GM23338 (cell line): Measurements from ENCODE around the gene FAM89A.

Source experiments
- CREB1 ChIP-seq: fragments of 250-450 bp; sonication (Bioruptor Pico); IDR thresholded peaks from 2 replicates; pipeline ENCODE4 v1.5.0; 2020; ENCODE audit warnings: low read depth, mild to moderate bottlenecking, moderate library complexity
- CTCF ChIP-seq, 2 experiments: fragments of 200-600 bp in 1 of 2; sonication (generic) in 1 of 2; conservative IDR thresholded peaks; 2 replicates each; pipeline versions ENCODE4 v1.5.1 to v1.6.1; 2016 to 2017; ENCODE audit warnings: antibody characterized with exemption in 2 of 2, low read depth in 2 of 2, mild to moderate bottlenecking in 2 of 2, moderate library complexity in 1 of 2
- EZH2 ChIP-seq: fragments of 200-600 bp; sonication (generic); IDR thresholded peaks from one replicate; pipeline ENCODE4 v1.8.0; 2017; ENCODE audit warnings: antibody characterized with exemption, mild to moderate bottlenecking, low read depth; ENCODE audit not compliant: unreplicated experiment
- EZH2phosphoT487 ChIP-seq: fragments of 200-600 bp; sonication (generic); IDR thresholded peaks from one replicate; pipeline ENCODE4 v1.8.1; 2018; ENCODE audit warnings: antibody characterized with exemption; ENCODE audit not compliant: unreplicated experiment
- NANOG ChIP-seq: IDR thresholded peaks from 2 replicates; pipeline ENCODE4 v1.6.1; 2016; ENCODE audit warnings: antibody characterized with exemption, borderline replicate concordance
- POLR2AphosphoS5 ChIP-seq: IDR thresholded peaks from 2 replicates; pipeline ENCODE4 v1.6.1; 2016; ENCODE audit warnings: antibody characterized with exemption, low read depth
- REST ChIP-seq: IDR thresholded peaks from one replicate; pipeline ENCODE4 v1.6.1; 2018; ENCODE audit warnings: antibody characterized with exemption; ENCODE audit not compliant: unreplicated experiment
- STAT1 ChIP-seq: IDR thresholded peaks from one replicate; pipeline ENCODE4 v1.6.1; 2016; ENCODE audit warnings: antibody characterized with exemption; ENCODE audit not compliant: unreplicated experiment
- ZNF114 ChIP-seq: fragments of 250-450 bp; sonication (Bioruptor Pico); IDR thresholded peaks from 2 replicates; pipeline ENCODE4 v1.5.0; 2020; ENCODE audit warnings: mild to moderate bottlenecking, moderate library complexity
- TF ChIP-seq, protein P1 (sequence below): IDR thresholded peaks from 2 replicates; pipeline ENCODE4 v1.6.1; 2016; ENCODE audit warnings: antibody characterized with exemption

DNA sequence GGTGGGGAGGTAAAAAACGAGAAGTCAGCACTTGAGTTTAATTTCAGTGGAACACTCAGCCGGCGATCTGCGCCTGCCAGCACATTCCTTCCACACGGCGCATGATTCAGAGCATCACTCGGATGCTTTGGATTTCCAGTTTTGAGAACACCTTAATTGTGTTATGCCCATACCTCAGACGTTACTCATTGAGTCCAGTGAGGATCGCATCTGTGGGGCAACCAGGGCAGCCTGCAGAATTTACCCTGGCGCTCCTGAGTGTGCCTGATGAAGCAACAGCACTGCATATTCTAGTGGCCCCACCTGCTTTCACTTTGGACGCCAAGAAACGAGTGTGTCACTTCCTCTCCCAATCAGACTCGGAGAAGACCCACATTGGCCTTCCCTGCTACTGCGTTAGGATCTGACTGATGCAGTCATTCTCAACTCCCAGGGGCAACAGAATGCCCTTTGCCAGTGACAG lies 19.9 kb downstream of the FAM89A start:
- TF ChIP-seq CTCF (conservative IDR thresholded peaks at IDR 0.05; ENCODE audit: low read depth in 2 of 2) (peak in 1 of 2 experiments; percentile 31; a peak in 1 of 4 replicates), EZH2phosphoT487 (no peak), EZH2 (no peak), ZNF114 (CRISPR knock-in tag) (no peak), CREB1 (CRISPR knock-in tag) (no peak), STAT1 (no peak), REST (no peak), POLR2AphosphoS5 (no peak), NANOG (no peak)
- TF ChIP-seq, protein P1, sequence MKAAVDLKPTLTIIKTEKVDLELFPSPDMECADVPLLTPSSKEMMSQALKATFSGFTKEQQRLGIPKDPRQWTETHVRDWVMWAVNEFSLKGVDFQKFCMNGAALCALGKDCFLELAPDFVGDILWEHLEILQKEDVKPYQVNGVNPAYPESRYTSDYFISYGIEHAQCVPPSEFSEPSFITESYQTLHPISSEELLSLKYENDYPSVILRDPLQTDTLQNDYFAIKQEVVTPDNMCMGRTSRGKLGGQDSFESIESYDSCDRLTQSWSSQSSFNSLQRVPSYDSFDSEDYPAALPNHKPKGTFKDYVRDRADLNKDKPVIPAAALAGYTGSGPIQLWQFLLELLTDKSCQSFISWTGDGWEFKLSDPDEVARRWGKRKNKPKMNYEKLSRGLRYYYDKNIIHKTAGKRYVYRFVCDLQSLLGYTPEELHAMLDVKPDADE = no peak
